Mesodermal cell (in vitro differentiated cells): ENCODE data around the gene GPR156. TPM values are rescaled to one million over a fixed set of nuclear protein-coding genes. Genes with fewer than 3 reads are reported as not detected.
"Not testable (repeated sequence)": the region's sequence is repeated elsewhere in the genome, so short reads cannot be mapped to it uniquely, and the experiment has no call there.

Source experiments
- H3K27ac ChIP-seq: 2 replicates; pipeline ENCODE4 v1.7.0; 2013; ENCODE audit warnings: mild to moderate bottlenecking, low read depth, low read length, moderate library complexity; ENCODE audit not compliant: severe bottlenecking
- H3K36me3 ChIP-seq: 2 replicates; pipeline ENCODE4 v1.7.1; 2013; ENCODE audit warnings: mild to moderate bottlenecking, low read length, moderate library complexity; ENCODE audit not compliant: control insufficient read depth, insufficient read depth
- H3K4me1 ChIP-seq: one replicate; pipeline ENCODE4 v1.7.1; 2013; ENCODE audit warnings: mild to moderate bottlenecking, low read length; ENCODE audit not compliant: insufficient read depth, control insufficient read depth, poor library complexity, severe bottlenecking
- H3K4me3 ChIP-seq: 2 replicates; pipeline ENCODE4 v1.7.0; 2013; ENCODE audit warnings: low read length, control low read depth, mild to moderate bottlenecking; ENCODE audit not compliant: insufficient read depth, poor library complexity, severe bottlenecking; ENCODE audit errors: extremely low read depth
- H3K9me3 ChIP-seq: 2 replicates; pipeline ENCODE4 v1.7.1; 2013; ENCODE audit warnings: mild to moderate bottlenecking, low read length, moderate library complexity; ENCODE audit not compliant: control insufficient read depth
- WGBS, 2 experiments: methylation state at CpG; one replicate each; pipeline ENCODE4 v1.1.5; 2013; ENCODE audit warnings: missing lambda C conversion rate in 2 of 2; ENCODE audit not compliant: insufficient coverage in 2 of 2; 5-methylcytosine and 5-hydroxymethylcytosine counted together
- polyA plus RNA-seq, 2 experiments: library from polyadenylated mRNA; stranded (reverse); fragments of 50-300 nt; gene quantifications; one replicate each; pipeline ENCODE4 v1.2.3, GENCODE V29; 2013

Gene GPR156
- 0.59 TPM for polyA plus RNA-seq (2013, experiment 1 of 2)
- polyA plus RNA-seq (2013, experiment 2 of 2) = 0.35 TPM

DNA sequence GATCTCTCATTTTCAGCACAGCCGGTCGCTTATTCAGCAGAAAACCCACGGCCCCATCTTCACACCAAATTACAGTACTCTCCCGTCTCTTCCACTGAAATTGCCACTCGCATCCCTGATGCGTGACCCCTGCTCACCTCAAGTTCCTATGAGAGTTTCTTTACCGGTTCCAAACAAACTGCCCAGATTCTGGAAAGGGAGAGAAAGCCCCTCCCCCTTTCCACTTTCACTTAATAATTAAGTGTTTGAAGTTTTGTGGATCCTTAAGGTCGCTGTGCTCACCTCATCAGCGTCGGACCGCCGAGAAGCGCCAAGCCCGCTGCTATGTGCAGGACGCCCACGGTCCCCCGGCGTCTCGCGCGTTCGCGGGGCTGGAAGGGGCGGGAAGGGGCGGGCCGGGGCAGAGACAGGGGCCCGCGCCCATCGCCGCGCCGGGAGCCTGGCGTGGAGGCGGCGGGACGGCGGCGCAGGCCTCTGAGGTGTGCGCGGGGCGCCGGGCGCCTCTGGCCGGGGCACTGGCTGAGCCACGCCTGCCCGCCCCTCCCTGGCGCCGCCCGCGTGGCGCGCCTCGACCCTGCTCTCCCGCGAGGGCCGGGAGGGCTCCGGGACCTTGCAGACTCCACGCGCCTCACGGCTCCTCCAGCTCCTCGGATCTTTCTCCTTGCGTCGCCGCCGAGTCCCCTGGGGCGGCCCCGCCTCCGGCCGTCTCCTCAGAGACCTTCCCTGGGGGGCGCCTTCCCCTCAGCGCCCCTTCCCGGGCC, at the start of gene GPR156:
Gene GPR156 (minus strand): TSS at position 476 of the 761 bp plus-strand sequence. CDS start 41,124 bp downstream, outside the sequence.
- Histone ChIP-seq H3K36me3 (no peaks in the 10 kb centered on the region), H3K4me1 (no peaks in the 10 kb centered on the region), H3K9me3 (no peaks in the 10 kb centered on the region), H3K4me3 (peak within 1 kb of the TSS; percentile 33), H3K27ac (no peak within 1 kb of the TSS)
- 13 to 17% methylated on average over 47 to 64 of the region's 72 CpGs for WGBS, 2 experiments

DNA sequence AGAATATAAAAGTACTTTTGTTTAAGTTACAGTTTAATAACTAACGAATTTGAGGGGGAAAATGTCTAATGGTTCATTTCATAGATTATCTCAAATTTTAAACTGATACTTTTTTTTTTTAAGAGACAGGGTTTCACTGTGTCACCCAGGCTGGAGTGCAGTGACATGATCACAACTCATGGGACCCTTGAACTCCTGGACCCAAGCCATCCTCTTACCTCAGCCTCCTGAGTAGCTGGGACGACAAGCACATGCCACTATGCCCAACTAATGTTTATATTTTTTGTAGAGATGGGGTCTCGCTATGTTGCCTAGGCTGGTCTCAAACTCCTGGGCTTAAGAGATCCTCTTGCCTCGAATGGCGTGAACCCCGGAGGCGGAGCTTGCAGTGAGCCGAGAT, 47.6 kb upstream of the GPR156 start:
- Histone ChIP-seq H3K27ac (no peak overlapping the region), H3K9me3 (no peaks in the 10 kb centered on the region), H3K4me3 (no peak overlapping the region), H3K4me1 (no peaks in the 10 kb centered on the region), H3K36me3 (peaks cover 30% of the 10 kb centered on the region)
- WGBS, 2 experiments = 97% methylated on average over 5 to 6 of the region's 8 CpGs

DNA sequence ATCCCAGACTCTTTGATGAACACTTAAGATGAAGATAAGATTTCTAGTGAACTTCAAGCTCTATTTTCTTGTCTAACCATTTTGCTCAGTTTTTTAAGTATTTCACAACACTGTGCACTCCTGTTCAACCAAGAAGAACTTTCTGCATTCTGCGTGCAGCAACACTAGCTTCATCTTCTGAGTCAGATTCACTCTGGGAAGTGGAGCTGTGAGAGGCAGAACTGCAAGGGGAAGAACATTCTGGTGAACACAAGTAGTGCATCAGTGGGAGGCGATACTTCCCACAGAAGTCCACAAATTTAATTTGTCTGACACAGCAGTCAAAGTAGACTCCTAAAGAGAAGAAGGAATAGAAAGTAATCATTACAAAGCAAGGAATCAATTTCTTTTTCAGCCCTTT, 46.1 kb upstream of the GPR156 start:
- no peaks in the 10 kb centered on the region for H3K9me3 ChIP-seq
- 83 to 100% methylated on average over 1 of the region's 2 CpGs for WGBS, 2 experiments
- H3K4me1 ChIP-seq = no peaks in the 10 kb centered on the region
- H3K4me3 ChIP-seq = no peak overlapping the region
- no peak overlapping the region for H3K27ac ChIP-seq
- peaks cover 32% of the 10 kb centered on the region for H3K36me3 ChIP-seq

- Histone ChIP-seq H3K36me3 (peaks cover 11% of the 10 kb centered on the region), H3K4me1 (no peaks in the 10 kb centered on the region), H3K27ac (no peak overlapping the region), H3K9me3 (no peaks in the 10 kb centered on the region), H3K4me3 (no peak overlapping the region)
- WGBS, 2 experiments = no CpG with 5 or more reads among the region's 2 CpGs
Observed at GRCh38 chr3:120326784-120327183, 41.8 kb upstream of the GPR156 start.

- Histone ChIP-seq H3K9me3 (no peaks in the 10 kb centered on the region), H3K36me3 (peaks cover 3% of the 10 kb centered on the region), H3K27ac (no peak overlapping the region), H3K4me1 (no peaks in the 10 kb centered on the region), H3K4me3 (no peak overlapping the region)
- WGBS, 2 experiments = 100% methylated on average over 1 of the region's 1 CpG; no CpG with 5 or more reads in 1 of the 2 experiments
Observed at GRCh38 chr3:120324190-120324589, 39.2 kb upstream of the GPR156 start.

- 83 to 93% methylated on average over 1 to 2 of the region's 4 CpGs for WGBS, 2 experiments
Observed at GRCh38 chr3:120323761-120324160, 38.7 kb upstream of the GPR156 start.

DNA sequence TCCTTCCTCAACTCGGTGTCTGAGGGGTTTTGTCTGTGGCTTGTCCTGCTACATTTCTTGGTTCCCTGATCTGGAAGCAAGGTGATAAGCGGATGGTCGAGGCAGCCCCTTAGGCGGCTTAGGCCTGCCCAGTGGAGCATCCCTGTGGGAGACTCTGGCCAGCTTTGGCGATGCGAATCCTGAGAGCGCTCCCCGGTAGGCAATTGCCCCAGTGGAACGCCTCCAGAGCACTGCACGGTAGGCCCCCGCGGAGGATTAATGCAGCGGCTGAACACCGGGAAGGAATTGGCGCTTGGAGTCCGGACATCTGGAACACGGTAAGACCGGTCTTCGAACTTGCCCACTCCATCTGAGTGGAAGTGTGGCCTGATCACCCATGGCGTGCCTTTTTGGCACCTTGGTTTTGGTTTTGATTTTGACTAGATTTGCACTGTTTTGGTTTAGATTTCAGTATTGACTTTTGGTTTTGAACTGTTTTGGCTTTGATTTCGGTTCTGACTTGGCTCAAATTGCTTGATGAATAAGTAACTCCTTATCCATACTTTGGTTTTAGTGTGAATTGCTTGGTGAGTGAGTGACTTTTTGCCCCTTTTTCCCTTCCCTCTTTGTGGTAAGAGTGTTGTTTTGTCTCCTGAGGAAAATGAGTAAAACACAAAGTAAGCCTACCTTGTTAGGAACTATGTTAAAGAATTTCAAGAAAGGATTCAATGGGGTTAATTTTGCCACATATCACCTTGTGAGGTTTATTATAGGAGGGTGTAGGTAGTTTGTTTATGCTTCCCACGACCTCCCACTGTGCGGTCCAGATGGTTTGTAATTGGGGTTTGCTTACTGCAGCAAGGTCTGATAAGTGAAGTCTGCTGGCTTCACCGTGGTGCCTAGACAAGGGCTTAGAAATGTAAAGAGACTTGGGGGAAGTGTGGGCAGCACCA, 27.1 kb upstream of the GPR156 start:
- Histone ChIP-seq H3K4me3 (no peak overlapping the region), H3K27ac (no peak overlapping the region), H3K9me3 (no peaks in the 10 kb centered on the region), H3K4me1 (no peaks in the 10 kb centered on the region), H3K36me3 (no peaks in the 10 kb centered on the region)
- WGBS, 2 experiments = 94 to 95% methylated on average over 18 to 23 of the region's 24 CpGs

More at GRCh38 chr3:120323761-120324160, 38.7 kb upstream of the GPR156 start:
- not testable (repeated sequence) for H3K9me3 ChIP-seq, H3K4me1 ChIP-seq, H3K4me3 ChIP-seq, H3K36me3 ChIP-seq, H3K27ac ChIP-seq

DNA sequence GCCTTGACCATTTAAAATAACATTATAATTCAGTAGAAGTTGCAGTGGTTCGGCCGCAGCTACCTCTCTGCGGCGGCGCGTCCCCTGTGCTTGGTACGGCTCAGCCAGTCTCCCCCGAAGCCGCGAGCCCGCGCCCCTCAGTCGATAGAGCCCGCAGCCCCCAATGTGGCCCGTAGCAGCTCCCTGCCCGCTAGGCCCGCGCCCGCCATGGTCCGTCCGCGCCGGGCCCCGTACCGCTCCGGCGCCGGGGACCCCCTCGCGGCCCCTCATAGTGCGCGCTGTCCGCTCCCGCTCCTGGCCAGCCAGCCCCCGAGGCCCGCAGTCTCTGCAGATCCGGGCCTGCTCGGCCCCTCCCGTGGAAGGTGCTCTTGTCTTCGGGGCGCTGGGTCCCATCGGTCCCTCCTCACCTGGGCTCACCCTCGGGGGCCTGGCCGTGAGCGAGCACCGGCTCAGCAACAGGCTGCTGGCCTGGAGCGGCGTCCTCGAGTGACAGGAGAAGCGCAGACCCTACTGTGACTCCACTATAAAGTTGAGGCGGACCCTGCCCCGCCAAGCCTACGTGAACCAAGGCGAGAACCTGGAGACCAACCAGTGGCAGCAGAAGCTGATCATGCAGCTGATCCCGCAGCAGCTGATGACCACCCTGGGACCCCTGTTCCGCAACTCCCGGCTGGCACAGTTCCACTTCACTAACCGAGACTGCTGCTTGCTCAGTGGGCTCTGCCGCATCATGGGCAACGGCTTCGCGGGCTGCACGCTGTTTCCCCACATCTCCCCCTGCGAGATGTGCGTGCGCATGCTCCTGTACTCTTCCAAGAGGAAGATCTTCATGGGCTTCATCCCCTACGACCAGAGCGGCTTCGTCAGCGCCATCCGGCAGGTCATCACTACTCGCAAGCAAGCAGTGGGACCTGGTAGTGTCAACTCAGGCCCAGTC, 21.8 kb upstream of the GPR156 start:
- Histone ChIP-seq H3K9me3 (no peaks in the 10 kb centered on the region), H3K27ac (no peak overlapping the region), H3K36me3 (no peaks in the 10 kb centered on the region), H3K4me1 (no peaks in the 10 kb centered on the region), H3K4me3 (no peak overlapping the region)
- 96 to 97% methylated on average over 53 to 56 of the region's 72 CpGs for WGBS, 2 experiments

DNA sequence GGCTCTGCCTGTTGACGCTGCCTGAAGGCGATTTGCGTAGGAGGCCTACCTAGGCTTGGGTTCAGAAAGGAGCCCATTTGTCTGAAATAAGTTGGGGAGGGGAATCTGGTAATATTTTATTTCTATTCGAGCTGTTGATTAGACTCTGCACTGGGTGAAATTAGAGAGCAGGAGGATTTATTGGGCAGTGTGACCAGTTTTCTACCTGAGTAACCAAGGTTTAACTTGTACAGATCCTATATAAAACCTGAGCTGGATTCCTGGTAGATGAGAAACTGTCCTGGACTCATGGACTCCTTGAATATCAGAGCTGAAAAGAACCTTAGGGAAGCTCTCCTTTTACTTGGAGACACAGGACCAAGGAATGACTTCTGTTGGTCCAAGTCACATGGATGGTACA, 19.6 kb upstream of the GPR156 start:
- 90 to 96% methylated on average over 2 to 4 of the region's 4 CpGs for WGBS, 2 experiments
- no peak overlapping the region for H3K27ac ChIP-seq
- H3K9me3 ChIP-seq = no peaks in the 10 kb centered on the region
- no peaks in the 10 kb centered on the region for H3K36me3 ChIP-seq
- no peak overlapping the region for H3K4me3 ChIP-seq
- H3K4me1 ChIP-seq = no peaks in the 10 kb centered on the region

DNA sequence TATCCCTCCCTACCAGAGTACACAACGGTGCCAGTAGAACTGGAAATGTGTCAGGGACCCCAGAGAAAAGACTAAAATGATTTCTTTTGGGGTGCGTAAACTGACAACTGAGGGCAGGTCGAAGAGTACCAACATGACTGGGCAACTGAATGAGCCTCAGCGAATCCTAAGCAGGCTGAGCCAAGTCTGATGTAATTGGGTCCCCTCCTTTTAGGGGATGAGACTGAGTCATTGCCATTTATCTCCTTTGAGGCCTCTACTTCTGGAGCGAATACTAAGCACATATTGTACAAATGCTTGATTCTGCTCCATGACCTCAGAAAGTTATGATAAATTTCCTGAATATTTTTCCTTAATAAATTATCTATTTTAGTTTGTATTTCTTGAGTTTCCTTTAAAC, 17.3 kb upstream of the GPR156 start:
- Histone ChIP-seq H3K36me3 (no peaks in the 10 kb centered on the region), H3K27ac (no peak overlapping the region), H3K4me3 (no peak overlapping the region), H3K4me1 (no peaks in the 10 kb centered on the region), H3K9me3 (no peaks in the 10 kb centered on the region)
- 91 to 93% methylated on average over 3 to 4 of the region's 5 CpGs for WGBS, 2 experiments
